ENCODE data around the gene NELL1. TPM values are rescaled to one million over a fixed set of nuclear protein-coding genes. Genes with fewer than 3 reads are reported as not detected.

The NELL1 gene
- polyA plus RNA-seq, 1 of the 3 experiments (the other 2 are of a cell fraction) = not detected

- H4K20me1 ChIP-seq (ENCODE audit: insufficient read depth) = no peaks in the 10 kb centered on the region
- no peaks in the 10 kb centered on the region for H3K36me3 ChIP-seq (replicated peaks in 1 of 2; ENCODE audit: control insufficient read depth in 1 of 2, insufficient read depth in 2 of 2, low read length in 1 of 2)
- DNase-seq = no peak
- ChIA-PET POLR2A (no interaction called here), CTCF (no interaction called here)
- H3K4me1 ChIP-seq (ENCODE audit: control insufficient read depth in 1 of 2, insufficient read depth in 2 of 2, low read depth in 1 of 2, low read length in 1 of 2) = no peaks in the 10 kb centered on the region; a peak in 1 of 4 replicates
- no peak overlapping the region for H3K4me2 ChIP-seq
- 29% methylated on average over 2 of the region's 2 CpGs for WGBS (ENCODE audit: low lambda C conversion rate)
- H3K79me2 ChIP-seq (ENCODE audit: insufficient read depth) = no peaks in the 10 kb centered on the region
- no peaks in the 10 kb centered on the region for H3K9me2 ChIP-seq
- no peak overlapping the region for H3K9ac ChIP-seq
- no peak overlapping the region for H3K4me3 ChIP-seq (ENCODE audit: low read depth in 2 of 2, low read length in 1 of 2)
- no peaks in the 10 kb centered on the region for H3K9me3 ChIP-seq
- no peaks in the 10 kb centered on the region for H3K27me3 ChIP-seq (ENCODE audit: insufficient read depth)
- no peaks in the 10 kb centered on the region for H3F3A ChIP-seq (replicated peaks; ENCODE audit: insufficient read depth)
- no peak for TF ChIP-seq JUND (IDR thresholded peaks at IDR 0.05)
- TF ChIP-seq GABPA (IDR thresholded peaks at IDR 0.05; ENCODE audit: low read depth) = no peak
- no peak for TF ChIP-seq MEF2A (IDR thresholded peaks at IDR 0.05; ENCODE audit: borderline replicate concordance, low read depth)
- TF ChIP-seq CTCF (IDR thresholded peaks at IDR 0.05) = no peak
- no peak for TF ChIP-seq FOSL2 (IDR thresholded peaks at IDR 0.05; ENCODE audit: borderline replicate concordance, low read depth)
- TF ChIP-seq EZH2phosphoT487 (IDR thresholded peaks at IDR 0.05; ENCODE audit: borderline replicate concordance, low read depth) = no peak
- TF ChIP-seq EP300 (IDR thresholded peaks at IDR 0.05; ENCODE audit: borderline replicate concordance in 1 of 2, low read depth in 1 of 2, low read length in 1 of 2) = no peak
- no peak for TF ChIP-seq IRF3 (IDR thresholded peaks at IDR 0.05; ENCODE audit: low read depth, low read length)
- TF ChIP-seq TAF1 (IDR thresholded peaks at IDR 0.05; ENCODE audit: borderline replicate concordance, low read depth, low read length) = no peak
- TF ChIP-seq, protein P1, sequence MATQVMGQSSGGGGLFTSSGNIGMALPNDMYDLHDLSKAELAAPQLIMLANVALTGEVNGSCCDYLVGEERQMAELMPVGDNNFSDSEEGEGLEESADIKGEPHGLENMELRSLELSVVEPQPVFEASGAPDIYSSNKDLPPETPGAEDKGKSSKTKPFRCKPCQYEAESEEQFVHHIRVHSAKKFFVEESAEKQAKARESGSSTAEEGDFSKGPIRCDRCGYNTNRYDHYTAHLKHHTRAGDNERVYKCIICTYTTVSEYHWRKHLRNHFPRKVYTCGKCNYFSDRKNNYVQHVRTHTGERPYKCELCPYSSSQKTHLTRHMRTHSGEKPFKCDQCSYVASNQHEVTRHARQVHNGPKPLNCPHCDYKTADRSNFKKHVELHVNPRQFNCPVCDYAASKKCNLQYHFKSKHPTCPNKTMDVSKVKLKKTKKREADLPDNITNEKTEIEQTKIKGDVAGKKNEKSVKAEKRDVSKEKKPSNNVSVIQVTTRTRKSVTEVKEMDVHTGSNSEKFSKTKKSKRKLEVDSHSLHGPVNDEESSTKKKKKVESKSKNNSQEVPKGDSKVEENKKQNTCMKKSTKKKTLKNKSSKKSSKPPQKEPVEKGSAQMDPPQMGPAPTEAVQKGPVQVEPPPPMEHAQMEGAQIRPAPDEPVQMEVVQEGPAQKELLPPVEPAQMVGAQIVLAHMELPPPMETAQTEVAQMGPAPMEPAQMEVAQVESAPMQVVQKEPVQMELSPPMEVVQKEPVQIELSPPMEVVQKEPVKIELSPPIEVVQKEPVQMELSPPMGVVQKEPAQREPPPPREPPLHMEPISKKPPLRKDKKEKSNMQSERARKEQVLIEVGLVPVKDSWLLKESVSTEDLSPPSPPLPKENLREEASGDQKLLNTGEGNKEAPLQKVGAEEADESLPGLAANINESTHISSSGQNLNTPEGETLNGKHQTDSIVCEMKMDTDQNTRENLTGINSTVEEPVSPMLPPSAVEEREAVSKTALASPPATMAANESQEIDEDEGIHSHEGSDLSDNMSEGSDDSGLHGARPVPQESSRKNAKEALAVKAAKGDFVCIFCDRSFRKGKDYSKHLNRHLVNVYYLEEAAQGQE (IDR thresholded peaks at IDR 0.05; ENCODE audit: low read depth, low read length) = no peak
- TF ChIP-seq NRF1 (IDR thresholded peaks at IDR 0.05; ENCODE audit: low read depth, low read length) = no peak
- TF ChIP-seq CHD2 (IDR thresholded peaks at IDR 0.05; ENCODE audit: low read length, partially characterized antibody) = no peak
- no peak for TF ChIP-seq MXI1 (IDR thresholded peaks at IDR 0.05; ENCODE audit: low read depth, low read length)
- TF ChIP-seq FOXJ3 (CRISPR knock-in tag; IDR thresholded peaks at IDR 0.05) = no peak
- no peak for TF ChIP-seq MAX (IDR thresholded peaks at IDR 0.05; ENCODE audit: low read depth)
- no peak overlapping the region for H2AFZ ChIP-seq (ENCODE audit: low read depth)
- H3K27ac ChIP-seq (ENCODE audit: low read depth in 2 of 2, low read length in 1 of 2) = no peak overlapping the region
Observed at GRCh38 chr11:20824773-20825172, 155.4 kb downstream of the NELL1 start.
